Upper lobe of left lung (tissue), 6 donors: ENCODE data around the gene SCN5A. TPM values are rescaled to one million over a fixed set of nuclear protein-coding genes. Genes with fewer than 3 reads are reported as not detected.

Experiments used
- ATAC-seq, 2 donors: fragments of 200-7000 bp; cut with Tn5 transposase; one replicate each; pipeline ENCODE4 v1.9.1; 2022; ENCODE audit warnings: mild to moderate bottlenecking in 2 of 2, moderate library complexity in 2 of 2; ENCODE audit not compliant: low FRiP score in 2 of 2
- DNase-seq, 2 donors: peaks; one replicate each; pipeline ENCODE4 v3.0.0-alpha.2; 2019 to 2020
- H3K27ac ChIP-seq, 4 donors: fragments of 200-600 bp; sonication (generic); one replicate each; pipeline ENCODE4 v1.5.1; 2016 to 2019
- H3K27me3 ChIP-seq, 4 donors: fragments of 200-600 bp; sonication (generic); one replicate each; pipeline ENCODE4 v1.5.1; 2017 to 2019
- H3K36me3 ChIP-seq, 4 donors: fragments of 200-600 bp; sonication (generic); one replicate each; pipeline ENCODE4 v1.5.1; 2016 to 2019
- H3K4me1 ChIP-seq, 4 donors: fragments of 200-600 bp; sonication (generic); one replicate each; pipeline ENCODE4 v1.5.1; 2018 to 2019
- H3K4me3 ChIP-seq, 4 donors: fragments of 200-600 bp; sonication (generic); one replicate each; pipeline ENCODE4 v1.5.1; 2017 to 2019; ENCODE audit warnings: mild to moderate bottlenecking in 2 of 4, moderate library complexity in 1 of 4
- H3K9me3 ChIP-seq, 4 donors: fragments of 200-600 bp; sonication (generic); one replicate each; pipeline ENCODE4 v1.5.1; 2018 to 2019
- CTCF ChIP-seq, 6 experiments: fragments of 450-650 bp in 4 of 6; fragments of 200-600 bp in 2 of 6; sonication (generic) in 2 of 6; IDR thresholded peaks; one replicate each; pipeline ENCODE4 v1.5.1; 2016 to 2019; ENCODE audit warnings: antibody characterized with exemption in 6 of 6
- EP300 ChIP-seq, 4 donors: sonication (generic); formaldehyde crosslinking; IDR thresholded peaks; one replicate each; pipeline ENCODE4 v1.5.1; 2017; ENCODE audit warnings: antibody characterized with exemption in 4 of 4, control low read depth in 2 of 4
- POLR2A ChIP-seq, 4 donors: fragments of 450-650 bp; IDR thresholded peaks; one replicate each; pipeline ENCODE4 v1.5.1; 2016 to 2017; ENCODE audit warnings: antibody characterized with exemption in 4 of 4, mild to moderate bottlenecking in 2 of 4
- POLR2AphosphoS5 ChIP-seq, 2 donors: sonication (generic); formaldehyde crosslinking; IDR thresholded peaks; one replicate each; pipeline ENCODE4 v1.5.1; 2017; ENCODE audit warnings: antibody characterized with exemption in 2 of 2
- WGBS, 2 donors: methylation state at CpG; one replicate each; pipeline ENCODE4 v1.1.5; 2017 to 2018; 5-methylcytosine and 5-hydroxymethylcytosine counted together
- total RNA-seq, 6 donors: library from RNA; depleted of rRNA in 4 of 6; stranded (reverse); fragments of >200 nt in 4 of 6; gene quantifications; one replicate each; pipeline versions ENCODE4 v1.1.0 to v1.2.1, GENCODE V29; 2016 to 2021
- donor health status: DM: no; HTN: no; CAD: no; lungs with moderate emphysema.
- donor health status: DM: no; HTN: yes; CAD: no; lungs with severe emphysema.

Gene SCN5A
- total RNA-seq, 6 donors from 2014 or later = under 0.01 to 0.30 (median 0.10) TPM; not detected in 1

- no peaks in the 10 kb centered on the region for H3K27me3 ChIP-seq
- H3K27ac ChIP-seq = no peak overlapping the region
- H3K9me3 ChIP-seq = no peaks in the 10 kb centered on the region
- ATAC-seq (no peak), DNase-seq (peak in 1 of 2 donors; percentile 62)
- H3K4me3 ChIP-seq = no peak overlapping the region
- H3K4me1 ChIP-seq = no peaks in the 10 kb centered on the region
- TF ChIP-seq POLR2AphosphoS5 (IDR thresholded peaks at IDR 0.05) = no peak
- no peak for TF ChIP-seq POLR2A (IDR thresholded peaks at IDR 0.05)
- TF ChIP-seq EP300 (IDR thresholded peaks at IDR 0.05) = no peak
- no peak for TF ChIP-seq CTCF (IDR thresholded peaks at IDR 0.05)
- 85 to 94% methylated on average over 10 of the region's 10 CpGs for WGBS, 2 donors
- H3K36me3 ChIP-seq = no peaks in the 10 kb centered on the region
These were observed 27.2 kb downstream of the SCN5A start for GRCh38 chr3:38622336-38622735.

GRCh38 chr3:38620236-38620635 is 29.3 kb downstream of the SCN5A start:
- Histone ChIP-seq H3K36me3 (no peaks in the 10 kb centered on the region), H3K4me1 (no peaks in the 10 kb centered on the region), H3K27me3 (no peaks in the 10 kb centered on the region), H3K9me3 (no peaks in the 10 kb centered on the region), H3K4me3 (no peak overlapping the region), H3K27ac (no peak overlapping the region)
- DNase-seq (no peak), ATAC-seq (no peak)
- WGBS, 2 donors = 89 to 95% methylated on average over 5 of the region's 5 CpGs
- TF ChIP-seq EP300 (IDR thresholded peaks at IDR 0.05) (no peak), POLR2AphosphoS5 (IDR thresholded peaks at IDR 0.05) (no peak), CTCF (IDR thresholded peaks at IDR 0.05) (no peak), POLR2A (IDR thresholded peaks at IDR 0.05) (no peak)

- DNase-seq (no peak), ATAC-seq (no peak)
- WGBS, 2 donors = 78% methylated on average over 5 of the region's 5 CpGs
- Histone ChIP-seq H3K4me3 (no peak overlapping the region), H3K27ac (no peak overlapping the region), H3K4me1 (no peaks in the 10 kb centered on the region), H3K36me3 (no peaks in the 10 kb centered on the region), H3K27me3 (no peaks in the 10 kb centered on the region), H3K9me3 (no peaks in the 10 kb centered on the region)
- TF ChIP-seq POLR2AphosphoS5 (IDR thresholded peaks at IDR 0.05) = no peak
These were observed 31.1 kb downstream of the SCN5A start for GRCh38 chr3:38618343-38618742.

- Histone ChIP-seq H3K27ac (no peak overlapping the region), H3K36me3 (no peaks in the 10 kb centered on the region), H3K4me1 (no peaks in the 10 kb centered on the region), H3K9me3 (no peaks in the 10 kb centered on the region), H3K27me3 (no peaks in the 10 kb centered on the region), H3K4me3 (no peak overlapping the region)
- 73 to 80% methylated on average over 2 to 5 of the region's 5 CpGs for WGBS, 2 donors
- TF ChIP-seq EP300 (IDR thresholded peaks at IDR 0.05) = no peak
- no peak for TF ChIP-seq CTCF (IDR thresholded peaks at IDR 0.05)
- TF ChIP-seq POLR2AphosphoS5 (IDR thresholded peaks at IDR 0.05) = no peak
- DNase-seq = no peak
- no peak for ATAC-seq
These were observed 31.9 kb downstream of the SCN5A start for GRCh38 chr3:38617586-38617985.

- Histone ChIP-seq H3K4me1 (no peaks in the 10 kb centered on the region), H3K4me3 (no peak overlapping the region), H3K27ac (no peak overlapping the region), H3K9me3 (no peaks in the 10 kb centered on the region), H3K27me3 (no peaks in the 10 kb centered on the region), H3K36me3 (no peaks in the 10 kb centered on the region)
- ATAC-seq (no peak), DNase-seq (no peak)
- no peak for TF ChIP-seq POLR2AphosphoS5 (IDR thresholded peaks at IDR 0.05)
- TF ChIP-seq CTCF (IDR thresholded peaks at IDR 0.05) = no peak
- no peak for TF ChIP-seq POLR2A (IDR thresholded peaks at IDR 0.05)
- no peak for TF ChIP-seq EP300 (IDR thresholded peaks at IDR 0.05)
- WGBS, 2 donors = 75% methylated on average over 5 of the region's 5 CpGs; no CpG with 5 or more reads in 1 of the 2 donors
These were observed 32.4 kb downstream of the SCN5A start for GRCh38 chr3:38617137-38617536.
